Suppressor macrophage treated with lipopolysaccharide for 4 hours (primary cell): Measurements from ENCODE around the gene FGFR4.

Source experiments
- DNase-seq: peaks from one replicate; pipeline ENCODE4 v3.0.0-alpha.2; 2020

FGFR4 gene

DNA sequence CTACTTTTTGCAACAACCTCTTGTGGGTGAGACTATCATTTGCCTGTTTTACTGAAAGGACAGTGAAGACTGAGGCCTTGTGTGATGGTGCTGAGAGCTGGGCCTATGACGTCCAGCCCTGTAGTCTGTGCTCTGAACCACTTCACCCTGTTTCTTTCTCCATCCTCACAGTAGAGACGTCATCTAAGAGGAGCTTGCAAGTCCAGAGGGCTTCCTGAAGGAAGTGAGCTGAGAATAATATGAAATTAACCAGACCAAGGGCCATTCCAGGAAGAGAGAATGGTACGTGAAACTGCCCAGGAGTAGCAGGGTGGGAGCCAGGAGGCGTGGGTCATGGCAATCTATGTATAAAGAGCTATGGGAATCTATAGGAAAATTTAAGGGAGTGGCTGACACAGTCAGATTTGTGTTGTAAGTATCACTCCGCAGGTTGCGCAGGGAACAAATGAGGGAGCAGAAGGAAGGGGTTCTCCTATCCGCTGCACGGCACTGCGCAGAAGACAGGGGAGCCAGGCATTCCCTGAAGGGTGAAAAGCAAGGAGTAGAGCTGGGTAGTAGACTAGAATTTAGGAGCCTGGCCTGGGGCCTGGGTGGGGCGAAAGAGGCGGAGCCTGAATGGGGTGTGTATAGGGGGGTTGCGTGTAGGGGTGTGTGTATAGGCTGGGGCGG is 596 bp upstream of the FGFR4 start:
- no peak for DNase-seq

DNA sequence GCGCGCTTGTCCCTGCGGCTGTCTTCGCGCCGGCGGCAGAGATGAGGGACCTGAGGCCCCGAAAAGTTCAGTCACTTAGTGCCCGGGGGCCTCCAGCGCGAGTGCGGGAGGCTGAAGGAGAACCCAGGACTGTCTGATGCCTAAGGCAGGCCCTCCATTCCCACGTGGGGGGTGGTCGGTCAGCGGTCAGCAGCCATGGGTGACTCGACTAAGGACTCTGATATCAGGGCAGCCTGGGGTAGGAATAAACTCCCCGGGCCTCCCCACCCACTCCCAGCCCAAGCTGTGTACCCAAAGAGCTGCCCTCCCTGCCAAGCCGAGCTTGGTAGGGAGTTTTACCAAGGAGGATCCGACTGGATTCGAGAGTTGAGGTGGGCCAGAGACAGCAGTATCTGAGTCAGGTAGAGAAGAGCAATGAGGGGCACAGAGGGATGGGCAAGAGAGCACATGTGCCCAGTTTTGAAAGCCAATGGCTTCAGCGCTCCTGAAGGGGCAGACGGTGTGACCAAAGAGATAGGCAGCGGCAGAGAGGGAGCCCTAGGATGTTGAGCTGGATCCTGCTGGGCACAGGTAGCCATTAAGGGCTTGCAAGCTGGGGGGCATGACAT is 787 bp downstream of the FGFR4 start:
- DNase-seq, result no peak

DNA sequence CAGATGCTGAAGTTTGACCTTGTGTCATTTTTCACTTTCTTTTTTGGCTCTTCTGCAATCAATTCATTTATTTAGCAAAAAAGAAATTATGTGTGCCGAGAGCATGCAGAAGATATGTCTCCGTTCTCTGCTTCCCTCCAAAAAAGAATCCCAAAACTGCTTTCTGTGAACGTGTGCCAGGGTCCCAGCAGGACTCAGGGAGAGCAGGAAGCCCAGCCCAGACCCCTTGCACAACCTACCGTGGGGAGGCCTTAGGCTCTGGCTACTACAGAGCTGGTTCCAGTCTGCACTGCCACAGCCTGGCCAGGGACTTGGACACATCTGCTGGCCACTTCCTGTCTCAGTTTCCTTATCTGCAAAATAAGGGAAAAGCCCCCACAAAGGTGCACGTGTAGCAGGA is 2.4 kb downstream of the FGFR4 start:
- DNase-seq, result no peak

DNA sequence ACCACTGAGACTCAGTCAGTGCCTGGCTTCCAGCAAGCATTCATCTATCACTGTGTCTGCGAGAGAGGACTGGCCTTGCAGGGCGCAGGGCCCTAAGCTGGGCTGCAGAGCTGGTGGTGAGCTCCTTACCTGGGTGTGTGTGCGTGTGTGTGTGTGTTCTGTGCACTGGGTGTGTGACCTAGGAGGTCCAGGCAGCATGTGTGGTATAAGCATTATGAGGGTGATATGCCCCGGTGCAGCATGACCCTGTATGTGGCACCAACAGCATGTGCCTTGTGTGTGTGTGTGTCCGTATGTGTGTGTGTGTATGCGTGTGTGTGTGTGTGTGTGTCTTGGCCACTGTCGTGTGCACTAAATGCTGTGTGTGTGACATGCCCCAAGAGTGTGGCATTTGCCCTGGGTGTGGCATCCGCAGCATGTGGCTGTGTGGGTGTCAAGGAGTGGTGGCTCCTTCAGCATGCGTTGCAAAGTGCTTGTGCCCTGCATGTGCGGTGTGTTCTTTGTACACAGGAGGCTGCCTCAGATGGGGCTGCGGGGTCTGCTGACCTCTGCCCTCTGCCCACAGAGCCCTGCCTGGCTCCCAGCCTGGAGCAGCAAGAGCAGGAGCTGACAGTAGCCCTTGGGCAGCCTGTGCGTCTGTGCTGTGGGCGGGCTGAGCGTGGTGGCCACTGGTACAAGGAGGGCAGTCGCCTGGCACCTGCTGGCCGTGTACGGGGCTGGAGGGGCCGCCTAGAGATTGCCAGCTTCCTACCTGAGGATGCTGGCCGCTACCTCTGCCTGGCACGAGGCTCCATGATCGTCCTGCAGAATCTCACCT is 3.3 kb downstream of the FGFR4 start:
- DNase-seq, result no peak

DNA sequence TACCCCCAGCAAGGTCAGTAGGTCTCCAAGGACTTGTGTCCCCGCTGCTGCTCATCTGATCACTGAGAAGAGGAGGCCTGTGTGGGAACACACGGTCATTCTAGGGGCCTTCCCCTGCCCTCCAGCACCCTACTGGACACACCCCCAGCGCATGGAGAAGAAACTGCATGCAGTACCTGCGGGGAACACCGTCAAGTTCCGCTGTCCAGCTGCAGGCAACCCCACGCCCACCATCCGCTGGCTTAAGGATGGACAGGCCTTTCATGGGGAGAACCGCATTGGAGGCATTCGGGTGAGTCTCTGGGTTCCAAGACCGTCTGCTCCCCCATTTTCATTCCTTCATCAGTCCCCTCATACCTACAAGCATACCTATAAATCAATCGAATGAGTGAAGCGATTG is 4.1 kb downstream of the FGFR4 start:
- DNase-seq, result no peak

DNA sequence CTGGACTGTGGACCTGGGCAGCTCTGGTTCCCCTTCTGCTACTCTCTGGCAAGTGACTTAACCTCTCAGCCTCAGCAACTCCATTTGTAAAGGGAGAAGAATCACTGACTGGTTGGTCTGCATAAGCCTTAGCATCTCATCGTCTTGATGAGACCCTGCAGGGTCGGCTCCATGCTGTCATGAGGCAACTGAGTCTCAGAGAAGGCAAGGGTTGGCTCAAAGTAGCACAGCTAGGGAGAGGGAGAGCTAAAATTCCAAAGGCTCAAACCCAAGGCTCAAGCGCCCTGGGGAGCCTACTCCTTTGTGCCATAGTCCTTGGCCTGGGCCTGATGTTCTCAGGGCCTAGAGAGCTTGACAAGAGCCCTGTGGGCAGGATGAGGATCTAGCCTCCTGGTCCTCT is 4.5 kb downstream of the FGFR4 start:
- no peak for DNase-seq

DNA sequence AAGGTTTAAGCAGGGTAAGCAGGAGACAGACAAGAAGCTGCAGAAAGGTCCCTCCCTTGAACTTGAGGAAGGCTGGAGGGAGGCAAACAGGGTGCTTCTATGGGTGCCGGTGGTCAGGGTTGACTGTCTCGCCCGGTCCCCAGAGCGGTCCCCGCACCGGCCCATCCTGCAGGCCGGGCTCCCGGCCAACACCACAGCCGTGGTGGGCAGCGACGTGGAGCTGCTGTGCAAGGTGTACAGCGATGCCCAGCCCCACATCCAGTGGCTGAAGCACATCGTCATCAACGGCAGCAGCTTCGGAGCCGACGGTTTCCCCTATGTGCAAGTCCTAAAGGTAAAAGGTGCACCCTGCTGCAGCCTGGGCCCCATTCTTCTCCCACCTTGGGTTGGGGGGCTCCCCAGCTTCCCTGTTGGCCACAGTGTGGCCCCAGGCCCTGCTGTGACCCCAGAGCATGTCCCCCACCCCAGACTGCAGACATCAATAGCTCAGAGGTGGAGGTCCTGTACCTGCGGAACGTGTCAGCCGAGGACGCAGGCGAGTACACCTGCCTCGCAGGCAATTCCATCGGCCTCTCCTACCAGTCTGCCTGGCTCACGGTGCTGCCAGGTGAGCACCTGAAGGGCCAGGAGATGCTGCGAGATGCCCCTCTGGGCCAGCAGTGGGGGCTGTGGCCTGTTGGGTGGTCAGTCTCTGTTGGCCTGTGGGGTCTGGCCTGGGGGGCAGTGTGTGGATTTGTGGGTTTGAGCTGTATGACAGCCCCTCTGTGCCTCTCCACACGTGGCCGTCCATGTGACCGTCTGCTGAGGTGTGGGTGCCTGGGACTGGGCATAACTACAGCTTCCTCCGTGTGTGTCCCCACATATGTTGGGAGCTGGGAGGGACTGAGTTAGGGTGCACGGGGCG is 5.7 kb downstream of the FGFR4 start:
- DNase-seq, result no peak

DNA sequence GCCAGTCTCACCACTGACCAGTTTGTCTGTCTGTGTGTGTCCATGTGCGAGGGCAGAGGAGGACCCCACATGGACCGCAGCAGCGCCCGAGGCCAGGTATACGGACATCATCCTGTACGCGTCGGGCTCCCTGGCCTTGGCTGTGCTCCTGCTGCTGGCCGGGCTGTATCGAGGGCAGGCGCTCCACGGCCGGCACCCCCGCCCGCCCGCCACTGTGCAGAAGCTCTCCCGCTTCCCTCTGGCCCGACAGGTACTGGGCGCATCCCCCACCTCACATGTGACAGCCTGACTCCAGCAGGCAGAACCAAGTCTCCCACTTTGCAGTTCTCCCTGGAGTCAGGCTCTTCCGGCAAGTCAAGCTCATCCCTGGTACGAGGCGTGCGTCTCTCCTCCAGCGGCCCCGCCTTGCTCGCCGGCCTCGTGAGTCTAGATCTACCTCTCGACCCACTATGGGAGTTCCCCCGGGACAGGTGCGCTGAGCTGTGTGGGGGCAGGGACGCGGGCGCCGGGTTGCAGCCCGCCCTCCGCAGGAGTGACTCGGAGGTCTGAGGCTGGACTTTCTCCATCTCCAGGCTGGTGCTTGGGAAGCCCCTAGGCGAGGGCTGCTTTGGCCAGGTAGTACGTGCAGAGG is 6.5 kb downstream of the FGFR4 start:
- no peak for DNase-seq

DNA sequence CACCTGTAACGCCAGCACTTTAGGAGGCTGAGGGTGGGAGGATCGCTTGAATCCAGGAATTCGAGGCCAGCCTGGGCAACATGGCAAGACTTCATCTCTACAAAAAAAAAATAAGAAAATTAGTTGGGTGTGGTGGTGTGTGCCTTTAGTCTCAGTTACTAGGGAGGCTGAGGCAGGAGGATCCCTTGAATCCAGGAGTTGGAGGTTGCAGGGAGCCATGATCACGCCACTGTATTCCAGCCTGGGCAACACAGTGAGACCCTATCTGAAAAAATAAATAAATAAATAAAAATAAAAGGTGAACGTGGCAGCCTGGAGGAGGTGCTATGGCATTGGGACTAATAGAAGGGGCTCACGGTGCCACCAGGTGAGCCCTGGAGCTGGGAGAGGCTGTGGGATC is 7.1 kb downstream of the FGFR4 start:
- no peak for DNase-seq

DNA sequence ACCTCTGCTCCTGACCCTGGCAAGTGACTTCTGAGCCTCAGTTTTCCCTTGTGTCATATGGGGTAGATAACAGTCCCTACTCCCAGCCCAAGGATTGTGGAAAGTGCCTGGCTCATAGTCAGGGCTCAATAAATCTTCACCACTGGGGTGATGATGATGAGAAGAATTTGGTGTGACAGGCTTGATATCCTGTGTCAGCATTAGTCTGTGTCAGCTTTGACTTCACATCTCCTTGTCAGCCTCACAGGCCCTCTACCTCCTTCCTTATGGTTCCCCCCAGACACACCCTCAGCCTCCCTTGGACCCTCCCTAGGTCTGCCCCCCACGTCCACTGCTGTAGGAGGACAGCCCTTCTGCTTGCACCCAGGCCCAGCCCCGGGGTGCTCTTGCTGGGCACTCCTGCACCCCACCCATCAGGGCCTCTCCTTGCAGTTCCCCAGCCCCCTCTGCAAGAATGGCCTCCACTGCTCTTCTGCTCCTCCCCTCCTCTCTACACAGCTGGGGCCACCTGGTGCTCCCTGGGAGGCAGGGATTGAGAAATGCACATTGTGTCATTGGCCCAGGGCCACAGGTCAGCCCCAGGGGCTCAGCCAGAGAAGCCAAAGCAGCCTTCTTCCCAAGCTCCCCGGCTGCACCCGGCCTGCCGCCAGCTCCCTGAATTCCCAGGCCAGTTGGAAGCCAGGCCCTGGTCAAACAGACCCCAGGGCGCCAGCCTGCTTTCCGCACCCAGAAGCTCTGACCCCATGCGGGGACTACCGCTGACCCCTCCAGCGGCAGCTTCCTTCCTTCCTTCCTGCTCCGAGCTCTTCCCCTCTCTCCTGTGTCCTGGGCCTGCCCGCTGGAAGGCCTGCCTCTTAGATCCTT is 7.7 kb downstream of the FGFR4 start:
- DNase-seq, result no peak

DNA sequence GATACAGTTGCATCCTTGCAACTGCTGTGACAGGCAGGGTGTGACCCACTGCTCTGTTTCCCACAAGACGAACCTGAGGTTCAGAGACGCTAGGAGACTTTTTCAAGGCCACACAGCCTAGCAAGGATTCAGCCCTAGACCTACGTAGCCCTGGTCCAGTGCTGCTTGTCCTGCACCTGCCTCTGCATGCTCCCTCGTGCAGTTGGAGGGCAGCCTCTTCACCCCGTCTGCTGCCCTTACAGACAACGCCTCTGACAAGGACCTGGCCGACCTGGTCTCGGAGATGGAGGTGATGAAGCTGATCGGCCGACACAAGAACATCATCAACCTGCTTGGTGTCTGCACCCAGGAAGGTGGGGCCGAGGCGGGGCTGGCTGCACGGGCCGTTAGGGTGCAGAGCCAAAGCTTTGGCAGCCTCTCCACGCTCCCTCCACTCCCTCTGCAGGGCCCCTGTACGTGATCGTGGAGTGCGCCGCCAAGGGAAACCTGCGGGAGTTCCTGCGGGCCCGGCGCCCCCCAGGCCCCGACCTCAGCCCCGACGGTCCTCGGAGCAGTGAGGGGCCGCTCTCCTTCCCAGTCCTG is 8.5 kb downstream of the FGFR4 start:
- DNase-seq, result no peak

DNA sequence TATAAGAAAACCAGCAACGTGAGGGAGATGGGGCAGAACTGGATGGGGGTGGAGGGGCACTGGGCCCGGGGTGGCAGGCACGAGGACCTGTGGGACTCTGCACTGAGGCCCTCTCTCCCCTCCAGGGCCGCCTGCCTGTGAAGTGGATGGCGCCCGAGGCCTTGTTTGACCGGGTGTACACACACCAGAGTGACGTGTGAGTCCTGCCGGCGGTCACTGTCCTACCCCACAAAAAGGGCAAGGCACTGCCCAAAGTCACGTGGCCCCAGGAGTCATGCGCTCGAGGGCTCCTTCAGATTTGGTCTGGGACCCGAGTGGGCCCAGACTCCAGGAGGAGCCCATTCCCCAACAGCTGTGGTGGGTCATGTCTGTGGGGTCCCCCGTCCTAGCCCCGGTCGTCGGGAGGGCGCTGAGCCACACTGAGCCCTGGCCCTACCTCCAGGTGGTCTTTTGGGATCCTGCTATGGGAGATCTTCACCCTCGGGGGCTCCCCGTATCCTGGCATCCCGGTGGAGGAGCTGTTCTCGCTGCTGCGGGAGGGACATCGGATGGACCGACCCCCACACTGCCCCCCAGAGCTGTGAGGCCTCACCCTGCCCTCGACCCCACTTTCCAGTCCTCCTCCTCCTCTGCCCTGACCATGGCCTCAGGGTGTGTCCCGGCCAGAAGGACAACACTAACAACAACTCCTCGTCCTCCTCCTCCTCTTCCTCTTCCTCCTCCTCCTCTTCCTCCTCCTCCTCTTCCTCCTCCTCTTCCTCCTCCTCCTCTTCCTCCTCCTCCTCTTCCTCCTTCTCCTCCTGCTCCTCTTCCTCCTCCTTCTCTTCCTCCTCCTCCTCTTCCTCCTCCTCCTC is 9.7 kb downstream of the FGFR4 start:
- no peak for DNase-seq

DNA sequence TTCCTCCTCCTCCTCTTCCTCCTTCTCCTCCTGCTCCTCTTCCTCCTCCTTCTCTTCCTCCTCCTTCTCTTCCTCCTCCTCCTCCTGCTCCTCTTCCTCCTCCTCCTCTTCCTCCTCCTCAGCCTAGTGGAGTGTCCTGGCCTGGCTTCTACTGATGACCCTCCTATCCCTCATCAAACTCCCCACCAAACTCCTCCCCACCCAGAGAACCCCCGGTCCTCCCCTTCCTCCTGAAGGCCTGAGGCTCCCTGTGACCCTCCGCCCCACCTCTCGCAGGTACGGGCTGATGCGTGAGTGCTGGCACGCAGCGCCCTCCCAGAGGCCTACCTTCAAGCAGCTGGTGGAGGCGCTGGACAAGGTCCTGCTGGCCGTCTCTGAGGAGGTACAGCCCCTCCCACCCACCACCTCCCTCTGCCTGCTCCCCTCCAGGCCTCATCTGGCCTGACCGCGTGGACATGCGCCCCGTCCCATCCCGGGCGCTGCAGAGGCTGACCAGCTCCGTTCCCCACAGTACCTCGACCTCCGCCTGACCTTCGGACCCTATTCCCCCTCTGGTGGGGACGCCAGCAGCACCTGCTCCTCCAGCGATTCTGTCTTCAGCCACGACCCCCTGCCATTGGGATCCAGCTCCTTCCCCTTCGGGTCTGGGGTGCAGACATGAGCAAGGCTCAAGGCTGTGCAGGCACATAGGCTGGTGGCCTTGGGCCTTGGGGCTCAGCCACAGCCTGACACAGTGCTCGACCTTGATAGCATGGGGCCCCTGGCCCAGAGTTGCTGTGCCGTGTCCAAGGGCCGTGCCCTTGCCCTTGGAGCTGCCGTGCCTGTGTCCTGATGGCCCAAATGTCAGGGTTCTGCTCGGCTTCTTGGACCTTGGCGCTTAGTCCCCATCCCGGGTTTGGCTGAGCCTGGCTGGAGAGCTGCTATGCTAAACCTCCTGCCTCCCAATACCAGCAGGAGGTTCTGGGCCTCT is 10.6 kb downstream of the FGFR4 start:
- DNase-seq, result no peak

DNA sequence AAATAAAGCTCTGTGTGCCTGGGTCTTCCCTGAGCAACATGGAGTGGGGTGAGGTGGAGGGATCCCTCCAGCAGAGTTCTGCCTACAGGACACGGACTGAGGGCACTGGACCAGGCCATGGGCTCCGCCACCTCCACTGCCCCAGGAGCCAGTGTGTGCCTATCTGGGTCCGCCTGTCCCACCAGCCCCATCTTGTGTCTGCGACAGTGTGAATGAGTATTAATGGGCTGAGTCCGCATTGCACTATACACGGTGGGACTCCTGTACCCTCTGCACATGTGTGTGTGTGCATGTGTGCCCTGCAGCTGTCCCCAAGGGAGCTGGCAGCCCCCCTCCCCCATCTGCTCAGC is 11.4 kb downstream of the FGFR4 start:
- no peak for DNase-seq

DNA sequence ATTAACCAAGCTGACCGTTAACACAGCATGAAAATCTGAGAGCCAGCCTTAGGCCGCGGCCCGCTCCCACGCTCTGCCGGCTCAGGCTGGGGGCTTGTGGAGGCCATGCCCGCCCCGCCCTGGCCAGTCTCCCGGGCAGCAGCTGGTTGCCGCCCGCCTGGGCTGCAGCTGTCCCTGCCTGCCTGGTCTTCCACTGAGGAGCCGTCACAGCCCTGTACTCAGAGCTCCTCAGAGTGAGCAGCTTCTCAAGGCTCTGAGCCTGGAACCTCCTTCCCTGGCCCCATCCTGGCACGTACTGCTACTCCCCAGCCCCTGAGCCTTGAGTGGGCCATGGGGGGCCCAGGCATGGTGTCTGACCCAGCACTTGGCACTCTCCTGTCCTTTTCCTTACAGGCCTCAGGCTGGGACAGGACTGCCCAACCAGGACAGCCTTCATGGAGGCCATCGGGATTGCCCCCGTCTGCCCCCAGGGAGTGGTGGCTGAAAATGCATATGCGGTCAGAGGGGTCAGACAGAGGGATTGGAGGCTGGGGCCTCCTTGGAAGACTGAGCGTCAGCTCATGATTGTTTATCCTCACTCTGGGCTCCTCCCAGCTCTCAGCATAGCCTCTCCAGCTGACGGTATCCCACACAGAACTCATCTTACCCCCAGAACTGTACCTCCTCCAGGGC is 11.9 kb downstream of the FGFR4 start:
- DNase-seq, result no peak

DNA sequence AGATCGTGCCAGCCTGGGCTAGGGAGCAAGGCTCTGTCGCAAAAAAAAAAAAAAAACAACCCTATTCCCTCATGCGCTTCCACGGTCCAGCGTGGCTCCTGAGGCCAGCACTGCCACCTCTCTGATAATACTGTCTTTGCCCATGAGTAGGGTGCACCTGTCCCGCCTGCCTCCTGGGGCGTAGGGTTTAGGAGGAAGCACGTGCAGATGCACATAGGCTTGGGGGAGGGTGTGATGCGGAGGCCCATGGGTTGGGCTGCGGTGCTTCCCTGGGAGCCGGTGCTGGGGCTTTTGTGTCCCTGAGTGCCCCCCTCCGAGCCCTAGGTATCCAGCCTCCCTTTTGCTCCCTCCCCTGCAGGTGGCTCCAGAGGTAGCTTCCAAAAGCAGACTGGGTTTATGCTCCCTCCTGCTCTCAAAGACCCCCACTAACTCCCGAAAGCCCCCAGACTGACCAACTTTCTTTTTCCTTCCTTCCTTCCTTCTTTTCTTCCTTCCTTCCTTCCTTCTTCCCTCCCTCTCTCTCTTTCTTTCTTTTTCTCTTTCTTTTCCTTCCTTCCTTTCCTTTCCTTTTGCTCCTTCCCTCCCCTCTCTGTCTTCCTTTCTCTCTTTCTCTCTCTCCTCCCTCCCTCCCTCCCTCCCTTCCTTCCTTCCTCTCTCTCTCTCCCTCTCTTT is 12.8 kb downstream of the FGFR4 start:
- no peak for DNase-seq

DNA sequence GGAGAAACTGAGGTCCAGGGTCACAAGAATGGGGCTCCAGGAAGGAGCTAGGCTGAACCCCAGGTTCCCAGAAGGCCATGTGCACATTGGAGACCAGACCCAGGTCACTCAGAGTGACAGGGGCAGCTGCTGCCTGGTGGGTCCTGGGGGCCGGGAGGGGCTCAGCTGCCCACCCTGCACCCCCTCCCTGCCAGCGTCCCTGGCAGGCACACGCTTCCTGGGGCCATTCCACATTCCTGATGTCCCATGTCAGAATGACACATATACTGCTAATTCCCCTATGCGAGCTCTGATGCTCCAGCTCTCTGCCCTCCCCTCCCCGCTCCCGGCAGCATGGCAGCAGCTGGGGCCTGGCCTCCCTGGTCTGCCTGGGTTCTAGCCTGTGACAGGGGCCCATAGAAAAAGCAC is 14.0 kb downstream of the FGFR4 start:
- DNase-seq, result no peak
